Stimulated activated naive CD8-positive, alpha-beta T cell treated with anti-CD3 and anti-CD28 coated beads, Interleukin-15, amount 100 ng/mL, for 72 hours (primary cell): ENCODE results near the gene SLC39A2.

Experiments used
- ATAC-seq: fragments of 150-1000 bp; cut with Tn5 transposase; 2 replicates; pipeline ENCODE4 v1.10.0; 2021; ENCODE audit warnings: mild to moderate bottlenecking, moderate library complexity
- DNase-seq, 2 donors: peaks; one replicate each; pipeline ENCODE4 v3.0.0; 2021 to 2022
- H3K27ac Mint-ChIP-seq, 2 donors: one replicate each; pipeline ENCODE4 v1.8.0; 2022; ENCODE audit warnings: mild to moderate bottlenecking in 2 of 2, mixed read lengths in 2 of 2, moderate library complexity in 2 of 2
- H3K27me3 Mint-ChIP-seq: one replicate; pipeline ENCODE4 v1.8.0; 2022; ENCODE audit warnings: mixed read lengths
- H3K4me1 Mint-ChIP-seq: one replicate; pipeline ENCODE4 v1.8.0; 2022; ENCODE audit warnings: mild to moderate bottlenecking, mixed read lengths
- H3K4me3 Mint-ChIP-seq, 2 donors: one replicate each; pipeline ENCODE4 v1.8.0; 2022; ENCODE audit warnings: mild to moderate bottlenecking in 2 of 2, mixed read lengths in 2 of 2, moderate library complexity in 1 of 2
- H3K9me3 Mint-ChIP-seq, 2 donors: one replicate each; pipeline ENCODE4 v1.8.0; 2022; ENCODE audit warnings: mixed read lengths in 2 of 2

The SLC39A2 gene

DNA sequence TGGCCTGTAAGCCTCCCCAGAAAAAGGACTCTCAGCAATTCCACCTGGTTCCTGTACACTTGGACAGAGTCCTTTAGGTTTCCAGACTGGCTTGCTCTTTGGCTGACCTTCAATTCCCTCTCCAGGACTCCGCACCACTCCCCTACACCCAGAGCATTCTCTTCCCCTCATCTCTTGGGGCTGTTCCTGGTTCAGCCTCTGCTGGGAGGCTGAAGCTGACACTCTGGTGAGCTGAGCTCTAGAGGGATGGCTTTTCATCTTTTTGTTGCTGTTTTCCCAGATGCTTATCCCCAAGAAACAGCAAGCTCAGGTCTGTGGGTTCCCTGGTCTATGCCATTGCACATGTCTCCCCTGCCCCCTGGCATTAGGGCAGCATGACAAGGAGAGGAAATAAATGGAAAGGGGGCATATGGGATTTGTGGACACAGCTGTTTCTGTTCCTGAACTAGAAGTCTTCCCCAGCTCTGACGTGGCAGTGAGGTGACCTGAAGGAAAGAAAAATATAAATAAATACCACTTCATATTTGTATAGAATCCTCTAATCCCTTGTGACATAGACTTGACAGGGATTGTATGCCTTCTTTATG, 44.4 kb downstream of the SLC39A2 start:
- no peak for ATAC-seq
- H3K27ac Mint-ChIP-seq = no peak overlapping the region
- no peak for DNase-seq
- H3K4me3 Mint-ChIP-seq = no peak overlapping the region
- H3K27me3 Mint-ChIP-seq = peaks cover 22% of the 10 kb centered on the region
- no peaks in the 10 kb centered on the region for H3K9me3 Mint-ChIP-seq
- no peaks in the 10 kb centered on the region for H3K4me1 Mint-ChIP-seq

DNA sequence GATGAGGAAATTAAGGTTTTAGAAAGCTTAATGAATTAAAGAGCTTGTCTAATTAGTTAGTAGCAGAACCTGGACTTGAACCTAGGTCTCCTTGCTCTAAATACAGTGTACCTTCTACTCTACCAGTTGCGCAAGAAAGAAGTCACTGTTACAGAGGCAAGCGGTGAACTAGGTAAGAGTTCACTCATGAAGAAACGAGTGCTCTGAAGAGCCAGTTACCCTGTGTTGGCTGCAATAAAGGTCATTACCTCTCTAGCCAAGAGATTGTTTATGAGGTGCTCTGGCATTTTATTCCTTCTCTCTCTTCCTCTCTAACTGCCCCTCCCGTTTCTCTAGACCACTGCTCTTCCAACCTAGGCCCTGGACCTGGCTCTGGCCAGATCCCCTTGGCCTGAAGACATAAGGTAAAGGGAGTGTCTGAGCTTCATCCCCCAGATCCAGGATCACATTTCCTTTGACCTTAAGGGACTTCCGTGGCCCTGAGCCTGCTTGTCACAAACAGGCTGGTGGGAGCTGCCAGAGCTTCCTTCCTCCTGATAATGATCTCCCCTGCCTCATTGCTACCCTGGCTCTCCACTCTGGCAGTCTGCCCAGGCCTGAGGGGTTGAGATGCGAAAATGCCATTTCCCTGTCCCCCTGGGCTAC, 45.0 kb downstream of the SLC39A2 start:
- Mint-ChIP-seq H3K27ac (no peak overlapping the region), H3K9me3 (no peaks in the 10 kb centered on the region), H3K4me3 (no peak overlapping the region), H3K4me1 (no peaks in the 10 kb centered on the region), H3K27me3 (peaks cover 22% of the 10 kb centered on the region)
- no peak for DNase-seq
- no peak for ATAC-seq

DNA sequence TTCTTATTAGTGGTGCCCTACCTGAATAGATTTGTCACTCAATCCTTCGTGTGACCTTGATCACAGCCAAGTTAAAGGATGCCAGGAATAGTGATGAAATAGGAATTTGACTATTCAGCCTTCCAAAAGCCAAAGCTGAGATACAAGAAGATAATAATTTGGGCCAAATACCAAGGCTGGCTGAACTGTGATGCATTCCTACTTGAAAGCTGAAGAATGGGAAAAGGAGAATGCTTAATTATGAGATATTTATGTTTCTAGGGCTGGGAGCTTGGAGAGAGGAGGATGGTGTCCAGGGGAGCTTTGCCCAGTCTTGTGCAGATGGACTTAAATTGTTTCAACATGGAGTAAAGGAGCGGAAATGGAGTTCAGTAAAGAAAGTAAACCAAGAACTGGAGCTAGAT, 48.3 kb downstream of the SLC39A2 start:
- Mint-ChIP-seq H3K9me3 (no peaks in the 10 kb centered on the region), H3K4me3 (no peak overlapping the region), H3K4me1 (no peaks in the 10 kb centered on the region), H3K27me3 (peaks cover 17% of the 10 kb centered on the region), H3K27ac (peak overlapping the region in 1 of 2 donors; percentile 5)
- DNase-seq = no peak
- ATAC-seq = no peak

DNA sequence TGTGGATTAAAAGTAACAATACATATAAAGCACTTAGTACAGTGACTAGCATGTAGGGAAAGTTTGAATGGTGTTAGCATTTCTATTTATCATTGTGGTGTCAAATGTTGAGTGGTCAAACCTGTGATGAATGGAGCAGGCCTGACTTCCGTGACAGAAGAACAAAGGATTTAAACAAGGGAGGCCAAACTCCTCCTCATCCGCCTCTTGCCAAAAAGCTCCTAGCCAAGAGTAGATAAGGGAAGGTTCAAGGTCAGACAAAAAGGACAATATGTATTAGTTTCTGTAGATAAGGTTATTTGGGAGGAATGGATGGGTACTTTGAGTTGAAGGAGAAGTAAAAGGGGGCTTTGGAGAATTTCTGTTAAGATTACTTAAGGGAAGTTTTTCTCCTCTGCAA, 49.5 kb downstream of the SLC39A2 start:
- Mint-ChIP-seq H3K27ac (no peak overlapping the region), H3K27me3 (peaks cover 11% of the 10 kb centered on the region), H3K9me3 (no peaks in the 10 kb centered on the region), H3K4me1 (no peaks in the 10 kb centered on the region), H3K4me3 (no peak overlapping the region)
- ATAC-seq (no peak), DNase-seq (no peak)

DNA sequence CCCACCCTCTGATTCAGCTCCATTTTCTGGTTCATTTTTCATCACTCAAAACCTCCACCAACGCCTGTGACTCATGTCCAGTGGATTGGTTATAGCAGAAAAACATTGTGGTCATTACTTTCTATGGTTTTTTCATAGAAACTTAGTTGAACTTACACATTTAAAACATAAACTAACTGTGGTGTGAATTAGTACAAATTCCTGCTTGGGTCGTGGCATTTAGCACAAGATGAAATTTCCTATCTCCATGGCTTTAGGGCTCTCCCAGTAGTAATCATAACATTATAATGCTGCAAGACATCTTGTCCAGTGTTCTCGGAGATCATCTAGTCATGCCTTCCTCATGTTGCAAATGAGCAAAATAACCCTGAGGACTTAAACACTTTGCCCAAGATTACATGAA, 50.2 kb downstream of the SLC39A2 start:
- ATAC-seq = no peak
- Mint-ChIP-seq H3K27ac (no peak overlapping the region), H3K27me3 (peaks cover 11% of the 10 kb centered on the region), H3K4me3 (no peak overlapping the region), H3K9me3 (no peaks in the 10 kb centered on the region), H3K4me1 (peaks cover 4% of the 10 kb centered on the region)
- DNase-seq = no peak

DNA sequence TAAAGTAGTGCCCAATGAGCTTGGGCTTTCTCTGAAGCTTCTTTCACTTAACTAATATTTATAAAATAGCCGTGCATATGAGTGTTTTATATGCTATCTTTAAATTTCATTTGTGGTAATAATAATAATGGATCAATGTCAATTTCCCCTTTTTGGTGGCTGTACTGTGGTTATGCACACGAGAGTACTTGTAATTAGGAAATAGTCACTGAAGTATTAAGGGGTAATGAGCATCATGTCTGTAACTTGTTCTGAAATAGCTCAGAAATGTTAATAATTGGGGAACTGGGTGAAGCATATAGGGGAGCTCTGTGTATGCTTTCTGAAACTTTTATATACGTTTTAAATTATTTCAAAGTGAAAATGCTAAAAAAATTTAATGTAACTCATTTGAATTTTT, 51.5 kb downstream of the SLC39A2 start:
- no peak for DNase-seq
- H3K27me3 Mint-ChIP-seq = no peaks in the 10 kb centered on the region
- no peak overlapping the region for H3K4me3 Mint-ChIP-seq
- no peak for ATAC-seq
- peaks cover 6% of the 10 kb centered on the region for H3K4me1 Mint-ChIP-seq
- H3K27ac Mint-ChIP-seq = no peak overlapping the region
- no peaks in the 10 kb centered on the region for H3K9me3 Mint-ChIP-seq
